GM21447 (cell line): ENCODE data around the gene DNAI2.
"Not testable (repeated sequence)": the region's sequence is repeated elsewhere in the genome, so short reads cannot be mapped to it uniquely, and the experiment has no call there.

ENCODE experiments used
- ATAC-seq: cut with Tn5 transposase; IDR thresholded peaks from one replicate; pipeline ENCODE4 v1.9.1; 2021; ENCODE audit not compliant: unreplicated experiment

The DNAI2 gene

GRCh38 chr17:74272731-74273201, 1.3 kb upstream of the DNAI2 start:
- no peak for ATAC-seq

- no peak for ATAC-seq
Measured at GRCh38 chr17:74274709-74275340, 791 bp downstream of the DNAI2 start.

- ATAC-seq = no peak
Measured at GRCh38 chr17:74276051-74276476, 2.0 kb downstream of the DNAI2 start.

GRCh38 chr17:74276541-74277009, 2.5 kb downstream of the DNAI2 start:
- no peak for ATAC-seq

- ATAC-seq = no peak
Measured at GRCh38 chr17:74277935-74278334, 3.9 kb downstream of the DNAI2 start.

- not testable (repeated sequence) for ATAC-seq
Measured at GRCh38 chr17:74279617-74280016, 5.6 kb downstream of the DNAI2 start.

GRCh38 chr17:74280093-74280513, 6.1 kb downstream of the DNAI2 start:
- ATAC-seq = no peak

GRCh38 chr17:74281799-74282198, 7.8 kb downstream of the DNAI2 start:
- ATAC-seq = no peak

- ATAC-seq = not testable (repeated sequence)
Measured at GRCh38 chr17:74282274-74282586, 8.2 kb downstream of the DNAI2 start.

GRCh38 chr17:74282587-74283370, 8.7 kb downstream of the DNAI2 start:
- ATAC-seq = no peak

GRCh38 chr17:74283371-74283673, 9.3 kb downstream of the DNAI2 start:
- ATAC-seq = no peak

GRCh38 chr17:74287031-74287602, 13.1 kb downstream of the DNAI2 start:
- ATAC-seq = no peak

GRCh38 chr17:74288785-74289184, 14.8 kb downstream of the DNAI2 start:
- no peak for ATAC-seq

GRCh38 chr17:74289688-74290087, 15.7 kb downstream of the DNAI2 start:
- no peak for ATAC-seq

GRCh38 chr17:74290340-74290739, 16.3 kb downstream of the DNAI2 start:
- no peak for ATAC-seq

GRCh38 chr17:74292495-74292894, 18.5 kb downstream of the DNAI2 start:
- no peak for ATAC-seq

- ATAC-seq = no peak
Measured at GRCh38 chr17:74295625-74296547, 21.9 kb downstream of the DNAI2 start.

- ATAC-seq = no peak
Measured at GRCh38 chr17:74296548-74296936, 22.5 kb downstream of the DNAI2 start.

- no peak for ATAC-seq
Measured at GRCh38 chr17:74297941-74298340, 23.9 kb downstream of the DNAI2 start.

- ATAC-seq = no peak
Measured at GRCh38 chr17:74298778-74299177, 24.7 kb downstream of the DNAI2 start.
